SK-N-SH (cell line): ENCODE measurements around the gene TOR1A. TPM values are rescaled to one million over a fixed set of nuclear protein-coding genes. Genes with fewer than 3 reads are reported as not detected.

Experiments used
- CTCF ChIA-PET: fragments of 300-600, 350-600 bp; formaldehyde crosslinking; extraction: SDS; loops from one replicate; lab custom pipeline; 2021; lab: Yijun Ruan, JAX
- POLR2A ChIA-PET: fragments of 350-600 bp; sonication (Branson Sonifier 250); formaldehyde crosslinking; extraction: SDS; loops from one replicate; lab custom pipeline; 2020; ENCODE audit warnings: antibody characterized with exemption, inconsistent platforms; lab: Yijun Ruan, JAX
- DNase-seq: peaks from one replicate; pipeline ENCODE4 v3.0.0; 2012
- H2AFZ ChIP-seq: fragments of 200-600 bp; sonication (generic); 2 replicates; pipeline ENCODE4 v1.8.1; 2016; ENCODE audit warnings: antibody characterized with exemption, mild to moderate bottlenecking, low read depth
- H3F3A ChIP-seq: fragments of 200-600 bp; sonication (generic); replicated peaks from 2 replicates; pipeline ENCODE3; 2016; ENCODE audit warnings: antibody characterized with exemption, mild to moderate bottlenecking; ENCODE audit not compliant: insufficient read depth
- H3K27ac ChIP-seq, 2 experiments: fragments of 200-500 bp in 1 of 2; fragments of 200-600 bp in 1 of 2; sonication (Bioruptor generic) in 1 of 2; sonication (generic), shearing (Covaris generic) in 1 of 2; 2 replicates each; pipeline versions ENCODE4 v1.5.1 to v1.6.1; 2014 to 2016; ENCODE audit warnings: low read depth in 2 of 2, inconsistent platforms in 1 of 2, low read length in 1 of 2, mild to moderate bottlenecking in 1 of 2, mixed read lengths in 1 of 2
- H3K27me3 ChIP-seq: fragments of 200-600 bp; sonication (generic), shearing (Covaris generic); 2 replicates; pipeline ENCODE4 v1.6.1; 2016; ENCODE audit warnings: mixed run types; ENCODE audit not compliant: insufficient read depth
- H3K36me3 ChIP-seq, 2 experiments: fragments of 200-500 bp in 1 of 2; fragments of 200-600 bp in 1 of 2; sonication (Bioruptor generic) in 1 of 2; sonication (generic) in 1 of 2; replicated peaks in 1 of 2; 2 replicates each; pipeline versions ENCODE3 to v1.5.1; 2014 to 2016; ENCODE audit warnings: low read length in 1 of 2, mild to moderate bottlenecking in 1 of 2; ENCODE audit not compliant: insufficient read depth in 2 of 2, control insufficient read depth in 1 of 2
- H3K4me1 ChIP-seq, 2 experiments: fragments of 200-500 bp in 1 of 2; fragments of 200-600 bp in 1 of 2; sonication (Bioruptor generic) in 1 of 2; sonication (generic), shearing (Covaris generic) in 1 of 2; 2 replicates each; pipeline versions ENCODE4 v1.5.1 to v1.6.1; 2014 to 2016; ENCODE audit warnings: low read depth in 1 of 2, low read length in 1 of 2, mixed run types in 1 of 2; ENCODE audit not compliant: insufficient read depth in 2 of 2, control insufficient read depth in 1 of 2
- H3K4me2 ChIP-seq: fragments of 200-600 bp; sonication (generic), shearing (Covaris generic); 2 replicates; pipeline ENCODE4 v1.6.1; 2017; ENCODE audit warnings: mixed run types
- H3K4me3 ChIP-seq, 2 experiments: fragments of 200-500 bp in 1 of 2; fragments of 200-600 bp in 1 of 2; sonication (Bioruptor generic) in 1 of 2; sonication (generic), shearing (Covaris generic) in 1 of 2; 2 replicates each; pipeline versions ENCODE4 v1.5.1 to v1.8.1; 2014 to 2016; ENCODE audit warnings: low read depth in 2 of 2, inconsistent platforms in 1 of 2, low read length in 1 of 2, mild to moderate bottlenecking in 1 of 2, mixed read lengths in 1 of 2, moderate library complexity in 1 of 2
- H3K79me2 ChIP-seq: fragments of 200-600 bp; sonication (generic); 2 replicates; pipeline ENCODE4 v1.8.1; 2017; ENCODE audit warnings: mild to moderate bottlenecking; ENCODE audit not compliant: insufficient read depth
- H3K9ac ChIP-seq: fragments of 200-600 bp; sonication (generic); 2 replicates; pipeline ENCODE4 v1.6.1; 2017; ENCODE audit warnings: mixed run types
- H3K9me2 ChIP-seq: fragments of 200-600 bp; sonication (generic); 2 replicates; pipeline ENCODE4 v1.6.1; 2017; ENCODE audit warnings: mixed run types
- H3K9me3 ChIP-seq: fragments of 200-600 bp; sonication (generic); 2 replicates; pipeline ENCODE4 v1.6.1; 2017; ENCODE audit warnings: mixed run types, mild to moderate bottlenecking, moderate library complexity
- H4K20me1 ChIP-seq: fragments of 200-600 bp; sonication (generic); 2 replicates; pipeline ENCODE4 v1.6.1; 2017; ENCODE audit warnings: mild to moderate bottlenecking, mixed run types; ENCODE audit not compliant: insufficient read depth
- CHD2 ChIP-seq: fragments of 150-350 bp; IDR thresholded peaks from 2 replicates; pipeline ENCODE4 v1.6.1; 2018; ENCODE audit warnings: low read length; ENCODE audit not compliant: partially characterized antibody
- ELF1 ChIP-seq: IDR thresholded peaks from 2 replicates; pipeline ENCODE4 v1.4.0; 2012
- EZH2phosphoT487 ChIP-seq: fragments of 200-600 bp; sonication (generic); IDR thresholded peaks from 2 replicates; pipeline ENCODE4 v1.6.1; 2017; ENCODE audit warnings: low read depth, mixed run types, mild to moderate bottlenecking, antibody characterized with exemption, moderate library complexity, borderline replicate concordance
- FOSL2 ChIP-seq: IDR thresholded peaks from 2 replicates; pipeline ENCODE4 v1.4.0; 2012; ENCODE audit warnings: low read depth, mild to moderate bottlenecking, moderate library complexity, borderline replicate concordance
- FOXJ3 ChIP-seq: sonication (generic); formaldehyde crosslinking; IDR thresholded peaks from 2 replicates; pipeline ENCODE4 v1.5.1; 2020; ENCODE audit warnings: mild to moderate bottlenecking, missing genetic modification reagents
- FOXM1 ChIP-seq: IDR thresholded peaks from 2 replicates; pipeline ENCODE4 v1.4.0; 2012; ENCODE audit warnings: low read depth, mild to moderate bottlenecking
- GATA2 ChIP-seq: sonication (generic); formaldehyde crosslinking; IDR thresholded peaks from 2 replicates; pipeline ENCODE4 v1.5.0; 2020; ENCODE audit warnings: mild to moderate bottlenecking, missing genetic modification reagents
- JUND ChIP-seq: IDR thresholded peaks from 2 replicates; pipeline ENCODE4 v1.4.0; 2012
- MEF2A ChIP-seq: IDR thresholded peaks from 2 replicates; pipeline ENCODE4 v1.4.0; 2012; ENCODE audit warnings: low read depth, borderline replicate concordance
- NRF1 ChIP-seq: IDR thresholded peaks from 2 replicates; pipeline ENCODE4 v1.6.1; 2012; ENCODE audit warnings: low read depth, mild to moderate bottlenecking, low read length
- POLR2AphosphoS5 ChIP-seq: IDR thresholded peaks from 2 replicates; pipeline ENCODE4 v1.6.1; 2012; ENCODE audit warnings: low read depth, low read length
- RAD21 ChIP-seq: IDR thresholded peaks from 2 replicates; pipeline ENCODE4 v1.6.1; 2012; ENCODE audit warnings: mild to moderate bottlenecking, low read length
- RXRA ChIP-seq: IDR thresholded peaks from 2 replicates; pipeline ENCODE4 v1.4.0; 2012; ENCODE audit warnings: low read depth, mild to moderate bottlenecking, borderline replicate concordance
- TAF1 ChIP-seq: IDR thresholded peaks from 2 replicates; pipeline ENCODE4 v1.6.1; 2012; ENCODE audit warnings: low read depth, mild to moderate bottlenecking, low read length, moderate library complexity, borderline replicate concordance
- TEAD4 ChIP-seq: IDR thresholded peaks from 2 replicates; pipeline ENCODE4 v1.4.0; 2012; ENCODE audit warnings: mild to moderate bottlenecking, borderline replicate concordance; ENCODE audit not compliant: insufficient read depth
- YY1 ChIP-seq: IDR thresholded peaks from 2 replicates; pipeline ENCODE4 v1.4.0; 2012; ENCODE audit warnings: low read depth, mild to moderate bottlenecking
- WGBS: methylation state at CpG from one replicate; pipeline ENCODE4 v1.1.6; 2017; ENCODE audit warnings: low lambda C conversion rate; 5-methylcytosine and 5-hydroxymethylcytosine counted together
- polyA plus RNA-seq, 3 experiments: library from polyadenylated mRNA; depleted of rRNA; stranded (reverse); fragments of >200 nt; gene quantifications; 2 replicates each; pipeline ENCODE4 v1.2.3, GENCODE V29; 2012
- TF ChIP-seq, protein P1 (sequence below): fragments of 150-350 bp; IDR thresholded peaks from 2 replicates; pipeline ENCODE4 v1.6.1; 2017; ENCODE audit warnings: antibody characterized with exemption, low read length, low read depth, borderline replicate concordance
- TF ChIP-seq, protein P2 (sequence below): IDR thresholded peaks from 2 replicates; pipeline ENCODE4 v1.4.0; 2012; ENCODE audit warnings: low read depth, borderline replicate concordance
- TF ChIP-seq, protein P3 (sequence below): IDR thresholded peaks from 2 replicates; pipeline ENCODE4 v1.6.1; 2012; ENCODE audit warnings: mild to moderate bottlenecking, low read depth, low read length, moderate library complexity
- TF ChIP-seq, protein P4 (sequence below): IDR thresholded peaks from 2 replicates; pipeline ENCODE4 v1.4.0; 2012; ENCODE audit warnings: low read depth, borderline replicate concordance

Gene TOR1A
- polyA plus RNA-seq, 1 of the 3 experiments (the other 2 are of a cell fraction), result 85.3 TPM

DNA sequence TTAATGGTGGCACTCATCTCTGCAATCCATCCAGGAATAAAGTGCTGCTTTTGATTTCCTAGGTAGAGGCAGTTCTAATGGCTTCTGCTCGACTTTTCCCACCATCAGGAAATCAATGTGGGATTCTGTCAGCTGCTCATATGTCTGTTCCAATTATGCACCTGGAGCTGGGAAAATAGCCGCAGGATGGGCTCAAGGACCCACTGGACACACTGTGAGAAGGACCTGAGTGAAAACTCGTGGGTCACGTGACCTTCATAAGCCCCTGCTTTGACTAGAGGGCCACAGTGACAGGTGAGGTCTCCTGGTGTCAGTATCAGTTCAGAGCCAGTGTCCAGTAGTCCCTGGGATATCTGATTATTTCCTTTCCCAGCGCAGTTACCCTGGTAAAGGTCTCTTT lies 53.2 kb downstream of the TOR1A start:
- no peaks in the 10 kb centered on the region for H3K9me3 ChIP-seq
- H3K79me2 ChIP-seq, result no peaks in the 10 kb centered on the region
- TF ChIP-seq, protein P1, sequence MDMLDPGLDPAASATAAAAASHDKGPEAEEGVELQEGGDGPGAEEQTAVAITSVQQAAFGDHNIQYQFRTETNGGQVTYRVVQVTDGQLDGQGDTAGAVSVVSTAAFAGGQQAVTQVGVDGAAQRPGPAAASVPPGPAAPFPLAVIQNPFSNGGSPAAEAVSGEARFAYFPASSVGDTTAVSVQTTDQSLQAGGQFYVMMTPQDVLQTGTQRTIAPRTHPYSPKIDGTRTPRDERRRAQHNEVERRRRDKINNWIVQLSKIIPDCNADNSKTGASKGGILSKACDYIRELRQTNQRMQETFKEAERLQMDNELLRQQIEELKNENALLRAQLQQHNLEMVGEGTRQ, result no peak
- TF ChIP-seq FOSL2, result no peak
- TF ChIP-seq, protein P2, sequence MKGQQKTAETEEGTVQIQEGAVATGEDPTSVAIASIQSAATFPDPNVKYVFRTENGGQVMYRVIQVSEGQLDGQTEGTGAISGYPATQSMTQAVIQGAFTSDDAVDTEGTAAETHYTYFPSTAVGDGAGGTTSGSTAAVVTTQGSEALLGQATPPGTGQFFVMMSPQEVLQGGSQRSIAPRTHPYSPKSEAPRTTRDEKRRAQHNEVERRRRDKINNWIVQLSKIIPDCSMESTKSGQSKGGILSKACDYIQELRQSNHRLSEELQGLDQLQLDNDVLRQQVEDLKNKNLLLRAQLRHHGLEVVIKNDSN, result no peak
- no peak for TF ChIP-seq YY1
- TF ChIP-seq, protein P3, sequence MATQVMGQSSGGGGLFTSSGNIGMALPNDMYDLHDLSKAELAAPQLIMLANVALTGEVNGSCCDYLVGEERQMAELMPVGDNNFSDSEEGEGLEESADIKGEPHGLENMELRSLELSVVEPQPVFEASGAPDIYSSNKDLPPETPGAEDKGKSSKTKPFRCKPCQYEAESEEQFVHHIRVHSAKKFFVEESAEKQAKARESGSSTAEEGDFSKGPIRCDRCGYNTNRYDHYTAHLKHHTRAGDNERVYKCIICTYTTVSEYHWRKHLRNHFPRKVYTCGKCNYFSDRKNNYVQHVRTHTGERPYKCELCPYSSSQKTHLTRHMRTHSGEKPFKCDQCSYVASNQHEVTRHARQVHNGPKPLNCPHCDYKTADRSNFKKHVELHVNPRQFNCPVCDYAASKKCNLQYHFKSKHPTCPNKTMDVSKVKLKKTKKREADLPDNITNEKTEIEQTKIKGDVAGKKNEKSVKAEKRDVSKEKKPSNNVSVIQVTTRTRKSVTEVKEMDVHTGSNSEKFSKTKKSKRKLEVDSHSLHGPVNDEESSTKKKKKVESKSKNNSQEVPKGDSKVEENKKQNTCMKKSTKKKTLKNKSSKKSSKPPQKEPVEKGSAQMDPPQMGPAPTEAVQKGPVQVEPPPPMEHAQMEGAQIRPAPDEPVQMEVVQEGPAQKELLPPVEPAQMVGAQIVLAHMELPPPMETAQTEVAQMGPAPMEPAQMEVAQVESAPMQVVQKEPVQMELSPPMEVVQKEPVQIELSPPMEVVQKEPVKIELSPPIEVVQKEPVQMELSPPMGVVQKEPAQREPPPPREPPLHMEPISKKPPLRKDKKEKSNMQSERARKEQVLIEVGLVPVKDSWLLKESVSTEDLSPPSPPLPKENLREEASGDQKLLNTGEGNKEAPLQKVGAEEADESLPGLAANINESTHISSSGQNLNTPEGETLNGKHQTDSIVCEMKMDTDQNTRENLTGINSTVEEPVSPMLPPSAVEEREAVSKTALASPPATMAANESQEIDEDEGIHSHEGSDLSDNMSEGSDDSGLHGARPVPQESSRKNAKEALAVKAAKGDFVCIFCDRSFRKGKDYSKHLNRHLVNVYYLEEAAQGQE, result no peak
- no peak for TF ChIP-seq GATA2
- TF ChIP-seq FOXJ3 (CRISPR knock-in tag), result no peak
- no peak for TF ChIP-seq MEF2A
- TF ChIP-seq, protein P4, sequence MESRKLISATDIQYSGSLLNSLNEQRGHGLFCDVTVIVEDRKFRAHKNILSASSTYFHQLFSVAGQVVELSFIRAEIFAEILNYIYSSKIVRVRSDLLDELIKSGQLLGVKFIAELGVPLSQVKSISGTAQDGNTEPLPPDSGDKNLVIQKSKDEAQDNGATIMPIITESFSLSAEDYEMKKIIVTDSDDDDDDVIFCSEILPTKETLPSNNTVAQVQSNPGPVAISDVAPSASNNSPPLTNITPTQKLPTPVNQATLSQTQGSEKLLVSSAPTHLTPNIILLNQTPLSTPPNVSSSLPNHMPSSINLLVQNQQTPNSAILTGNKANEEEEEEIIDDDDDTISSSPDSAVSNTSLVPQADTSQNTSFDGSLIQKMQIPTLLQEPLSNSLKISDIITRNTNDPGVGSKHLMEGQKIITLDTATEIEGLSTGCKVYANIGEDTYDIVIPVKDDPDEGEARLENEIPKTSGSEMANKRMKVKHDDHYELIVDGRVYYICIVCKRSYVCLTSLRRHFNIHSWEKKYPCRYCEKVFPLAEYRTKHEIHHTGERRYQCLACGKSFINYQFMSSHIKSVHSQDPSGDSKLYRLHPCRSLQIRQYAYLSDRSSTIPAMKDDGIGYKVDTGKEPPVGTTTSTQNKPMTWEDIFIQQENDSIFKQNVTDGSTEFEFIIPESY, result no peak
- no peak for TF ChIP-seq TAF1
- TF ChIP-seq FOXM1, result no peak
- TF ChIP-seq RAD21, result no peak
- no peak for TF ChIP-seq TEAD4
- TF ChIP-seq JUND, result no peak
- no peak for TF ChIP-seq ELF1
- TF ChIP-seq RXRA, result no peak
- TF ChIP-seq EZH2phosphoT487, result no peak
- no peak for TF ChIP-seq NRF1
- TF ChIP-seq POLR2AphosphoS5, result no peak
- no peak for TF ChIP-seq CHD2
- H3K27me3 ChIP-seq, result no peaks in the 10 kb centered on the region
- no peaks in the 10 kb centered on the region for H4K20me1 ChIP-seq
- POLR2A ChIA-PET, result no interaction called here
- no peak overlapping the region for H3K4me2 ChIP-seq
- no peak overlapping the region for H3K4me3 ChIP-seq
- DNase-seq, result no peak
- H3K9me2 ChIP-seq, result no peaks in the 10 kb centered on the region
- H3K4me1 ChIP-seq, result peaks cover 0 to 4% of the 10 kb centered on the region in 2 experiments; a peak in 1 of 4 replicates
- H3K27ac ChIP-seq, result no peak overlapping the region
- H2AFZ ChIP-seq, result no peak overlapping the region
- H3F3A ChIP-seq, result no peaks in the 10 kb centered on the region
- no peak overlapping the region for H3K9ac ChIP-seq
- no peaks in the 10 kb centered on the region for H3K36me3 ChIP-seq
- CTCF ChIA-PET, result interaction anchor here (0.7 to 1.2 kb wide), 2 partner anchors 33 to 128 kb away, joined by 3 to 4 read pairs; no protein-coding TSS in a partner anchor
- WGBS, result 77% methylated on average over 5 of the region's 5 CpGs
